ENCODE data around the gene FNDC3B. TPM values are rescaled to one million over a fixed set of nuclear protein-coding genes. Genes with fewer than 3 reads are reported as not detected.

Gene FNDC3B
- total RNA-seq, 2 donors from 2014 or later: 80.6 to 107 TPM

- no peak for TF ChIP-seq CTCF (conservative IDR thresholded peaks at IDR 0.05)
- Mint-ChIP-seq H3K27me3 (ENCODE audit: insufficient read depth) (no peaks in the 10 kb centered on the region), H3K9me3 (peaks cover 1% of the 10 kb centered on the region), H3K4me3 (no peak overlapping the region), H3K36me3 (ENCODE audit: low read depth) (peaks cover 66% of the 10 kb centered on the region), H3K27ac (no peak overlapping the region), H3K4me1 (peaks cover 7% of the 10 kb centered on the region)
- Histone ChIP-seq H3K4me1 (ENCODE audit: control insufficient read depth, insufficient read depth, low read length) (no peaks in the 10 kb centered on the region), H3K9me3 (ENCODE audit: control insufficient read depth, low read length) (peaks cover 5% of the 10 kb centered on the region), H3K27ac (ENCODE audit: low read depth, low read length) (no peak overlapping the region), H3K27me3 (ENCODE audit: control insufficient read depth, insufficient read depth, low read length, poor library complexity, severe bottlenecking) (no peaks in the 10 kb centered on the region), H3K4me3 (ENCODE audit: low read length) (no peak overlapping the region), H3K36me3 (ENCODE audit: control insufficient read depth, insufficient read depth, low read length) (peaks cover 79% of the 10 kb centered on the region), H3K9ac (ENCODE audit: extremely low read depth, low read length, poor library complexity, severe bottlenecking) (no peak overlapping the region)
- no peak for DNase-seq
- WGBS, 2 experiments (ENCODE audit: insufficient coverage in 1 of 2, insufficient read length in 1 of 2): 92 to 94% methylated on average over 6 to 7 of the region's 7 CpGs
Observed at GRCh38 chr3:172396400-172396799, 357.0 kb downstream of the FNDC3B start.

- H3K27ac ChIP-seq (ENCODE audit: low read depth, low read length): no peak overlapping the region
Observed at GRCh38 chr3:172397716-172398405, 358.5 kb downstream of the FNDC3B start.

GRCh38 chr3:172398484-172398883 lies 359.1 kb downstream of the FNDC3B start:
- Histone ChIP-seq H3K27me3 (ENCODE audit: control insufficient read depth, insufficient read depth, low read length, poor library complexity, severe bottlenecking) (no peaks in the 10 kb centered on the region), H3K9ac (ENCODE audit: extremely low read depth, low read length, poor library complexity, severe bottlenecking) (no peak overlapping the region), H3K9me3 (ENCODE audit: control insufficient read depth, low read length) (peaks cover 5% of the 10 kb centered on the region), H3K36me3 (ENCODE audit: control insufficient read depth, insufficient read depth, low read length) (peaks cover 94% of the 10 kb centered on the region), H3K4me1 (ENCODE audit: control insufficient read depth, insufficient read depth, low read length) (no peaks in the 10 kb centered on the region), H3K27ac (ENCODE audit: low read depth, low read length) (no peak overlapping the region), H3K4me3 (ENCODE audit: low read length) (no peak overlapping the region)
- no peak overlapping the region for H3K27ac Mint-ChIP-seq
- TF ChIP-seq CTCF (conservative IDR thresholded peaks at IDR 0.05): no peak
- H3K4me3 Mint-ChIP-seq: no peak overlapping the region
- no peaks in the 10 kb centered on the region for H3K4me1 Mint-ChIP-seq
- peaks cover 1% of the 10 kb centered on the region for H3K9me3 Mint-ChIP-seq
- no peaks in the 10 kb centered on the region for H3K27me3 Mint-ChIP-seq (ENCODE audit: insufficient read depth)
- 98 to 99% methylated on average over 4 of the region's 4 CpGs for WGBS, 2 experiments (ENCODE audit: insufficient coverage in 1 of 2, insufficient read length in 1 of 2)
- peaks cover 65% of the 10 kb centered on the region for H3K36me3 Mint-ChIP-seq (ENCODE audit: low read depth)
- no peak for DNase-seq

More at GRCh38 chr3:172397716-172398405, 358.5 kb downstream of the FNDC3B start:
- Mint-ChIP-seq H3K9me3 (peaks cover 1% of the 10 kb centered on the region), H3K27ac (no peak overlapping the region), H3K4me3 (no peak overlapping the region), H3K36me3 (ENCODE audit: low read depth) (peaks cover 72% of the 10 kb centered on the region), H3K4me1 (no peaks in the 10 kb centered on the region), H3K27me3 (ENCODE audit: insufficient read depth) (no peaks in the 10 kb centered on the region)
- DNase-seq: no peak
- no peaks in the 10 kb centered on the region for H3K4me1 ChIP-seq (ENCODE audit: control insufficient read depth, insufficient read depth, low read length)
- H3K9ac ChIP-seq (ENCODE audit: extremely low read depth, low read length, poor library complexity, severe bottlenecking): no peak overlapping the region
- H3K4me3 ChIP-seq (ENCODE audit: low read length): no peak overlapping the region
- H3K27me3 ChIP-seq (ENCODE audit: control insufficient read depth, insufficient read depth, low read length, poor library complexity, severe bottlenecking): no peaks in the 10 kb centered on the region
- peaks cover 5% of the 10 kb centered on the region for H3K9me3 ChIP-seq (ENCODE audit: control insufficient read depth, low read length)
- WGBS, 2 experiments (ENCODE audit: insufficient coverage in 1 of 2, insufficient read length in 1 of 2): 93% methylated on average over 1 of the region's 1 CpG; no CpG with 5 or more reads in 1 of the 2 experiments
- no peak for TF ChIP-seq CTCF (conservative IDR thresholded peaks at IDR 0.05)
- H3K36me3 ChIP-seq (ENCODE audit: control insufficient read depth, insufficient read depth, low read length): peaks cover 94% of the 10 kb centered on the region

All from endodermal cell (in vitro differentiated cells).